Nephron progenitor cell (in vitro differentiated cells): ENCODE results near the gene TREM2.
"Not testable (repeated sequence)": the region's sequence is repeated elsewhere in the genome, so short reads cannot be mapped to it uniquely, and the experiment has no call there.

Experiments
- DNase-seq: peaks from one replicate; pipeline ENCODE4 v3.0.0; 2021
- H3K27ac Mint-ChIP-seq: 2 replicates; pipeline ENCODE4 v1.8.0; 2021; ENCODE audit warnings: mild to moderate bottlenecking, moderate library complexity, mixed read lengths
- H3K27me3 Mint-ChIP-seq: 2 replicates; pipeline ENCODE4 v1.8.0; 2021; ENCODE audit warnings: mild to moderate bottlenecking, low read depth, mixed read lengths; ENCODE audit not compliant: poor library complexity
- H3K36me3 Mint-ChIP-seq: 2 replicates; pipeline ENCODE4 v1.8.0; 2021; ENCODE audit warnings: low read depth, mixed read lengths
- H3K4me1 Mint-ChIP-seq: 2 replicates; pipeline ENCODE4 v1.8.0; 2021; ENCODE audit warnings: mixed read lengths
- H3K4me3 Mint-ChIP-seq: 2 replicates; pipeline ENCODE4 v1.8.0; 2021; ENCODE audit warnings: mild to moderate bottlenecking, moderate library complexity, mixed read lengths
- H3K9me3 Mint-ChIP-seq: 2 replicates; pipeline ENCODE4 v1.8.0; 2021; ENCODE audit warnings: mild to moderate bottlenecking, moderate library complexity, mixed read lengths
- CTCF ChIP-seq: fragments of 200-600 bp; sonication (generic); IDR thresholded peaks from 2 replicates; pipeline ENCODE4 v1.5.0; 2021; ENCODE audit warnings: antibody characterized with exemption

Gene TREM2

GRCh38 chr6:41193884-41194283, 31.0 kb upstream of the TREM2 start:
- peaks cover 15% of the 10 kb centered on the region for H3K9me3 Mint-ChIP-seq
- DNase-seq: no peak
- no peaks in the 10 kb centered on the region for H3K36me3 Mint-ChIP-seq
- H3K27me3 Mint-ChIP-seq: peaks cover 58% of the 10 kb centered on the region
- H3K4me3 Mint-ChIP-seq: no peak overlapping the region
- no peaks in the 10 kb centered on the region for H3K4me1 Mint-ChIP-seq
- TF ChIP-seq CTCF: no peak
- no peak overlapping the region for H3K27ac Mint-ChIP-seq

- no peak for TF ChIP-seq CTCF
- H3K36me3 Mint-ChIP-seq: no peaks in the 10 kb centered on the region
- no peak for DNase-seq
- H3K4me1 Mint-ChIP-seq: no peaks in the 10 kb centered on the region
- peaks cover 15% of the 10 kb centered on the region for H3K9me3 Mint-ChIP-seq
- no peak overlapping the region for H3K4me3 Mint-ChIP-seq
- no peak overlapping the region for H3K27ac Mint-ChIP-seq
- H3K27me3 Mint-ChIP-seq: peaks cover 58% of the 10 kb centered on the region
These were observed 30.3 kb upstream of the TREM2 start for GRCh38 chr6:41193171-41193734.

GRCh38 chr6:41191569-41191968, 28.7 kb upstream of the TREM2 start:
- Mint-ChIP-seq H3K27me3 (peaks cover 57% of the 10 kb centered on the region), H3K9me3 (peaks cover 15% of the 10 kb centered on the region), H3K4me3 (no peak overlapping the region), H3K36me3 (no peaks in the 10 kb centered on the region), H3K4me1 (no peaks in the 10 kb centered on the region), H3K27ac (no peak overlapping the region)
- peak; percentile 52 for TF ChIP-seq CTCF
- peak; percentile 54 for DNase-seq

- Mint-ChIP-seq H3K36me3 (no peaks in the 10 kb centered on the region), H3K4me3 (no peak overlapping the region), H3K9me3 (peaks cover 15% of the 10 kb centered on the region), H3K27me3 (peaks cover 54% of the 10 kb centered on the region), H3K27ac (no peak overlapping the region), H3K4me1 (no peaks in the 10 kb centered on the region)
- no peak for DNase-seq
- TF ChIP-seq CTCF: no peak
These were observed 27.9 kb upstream of the TREM2 start for GRCh38 chr6:41190791-41191190.

- Mint-ChIP-seq H3K4me1 (no peaks in the 10 kb centered on the region), H3K36me3 (no peaks in the 10 kb centered on the region), H3K27me3 (peaks cover 46% of the 10 kb centered on the region), H3K4me3 (no peak overlapping the region), H3K9me3 (peaks cover 15% of the 10 kb centered on the region), H3K27ac (no peak overlapping the region)
- DNase-seq: no peak
- no peak for TF ChIP-seq CTCF
These were observed 27.1 kb upstream of the TREM2 start for GRCh38 chr6:41189967-41190366.

- Mint-ChIP-seq H3K27me3 (peaks cover 39% of the 10 kb centered on the region), H3K9me3 (peaks cover 15% of the 10 kb centered on the region)
- DNase-seq, H3K36me3 Mint-ChIP-seq, H3K27ac Mint-ChIP-seq, H3K4me3 Mint-ChIP-seq, H3K4me1 Mint-ChIP-seq: not testable (repeated sequence)
These were observed 26.1 kb upstream of the TREM2 start for GRCh38 chr6:41189046-41189445.
